ENCODE results near the gene MGAT2. TPM values are rescaled to one million over a fixed set of nuclear protein-coding genes. Genes with fewer than 3 reads are reported as not detected.
"Not testable (repeated sequence)": the region's sequence is repeated elsewhere in the genome, so short reads cannot be mapped to it uniquely, and the experiment has no call there.

The MGAT2 gene
- total RNA-seq, 1 donor from 2014 or later: 69.7 TPM

GRCh38 chr14:49642163-49642562, 21.6 kb downstream of the MGAT2 start:
- DNase-seq (ENCODE audit: extremely low read depth, low read depth, low spot score): no peak

GRCh38 chr14:49653508-49653907, 32.9 kb downstream of the MGAT2 start:
- DNase-seq (ENCODE audit: extremely low read depth, low read depth, low spot score): no peak

GRCh38 chr14:49654511-49654910, 33.9 kb downstream of the MGAT2 start:
- DNase-seq (ENCODE audit: extremely low read depth, low read depth, low spot score): no peak

- DNase-seq (ENCODE audit: extremely low read depth, low read depth, low spot score): not testable (repeated sequence)
These were observed 36.9 kb downstream of the MGAT2 start for GRCh38 chr14:49657500-49657899.

GRCh38 chr14:49659526-49660455, 39.2 kb downstream of the MGAT2 start:
- no peak for DNase-seq (ENCODE audit: extremely low read depth, low read depth, low spot score)

GRCh38 chr14:49670475-49670874, 49.9 kb downstream of the MGAT2 start:
- DNase-seq (ENCODE audit: extremely low read depth, low read depth, low spot score): no peak

Other genes starting within 250 kb of the MGAT2 start
- 3,628 and 10,312 TPM in 2 replicates for gene RPS29, start 34.4 kb upstream of the MGAT2 start, total RNA-seq
- gene LRR1, start 21.9 kb upstream of the MGAT2 start, total RNA-seq: 8.3 and 9.4 TPM in 2 replicates
- 203 and 224 TPM in 2 replicates for gene RPL36AL, start 173 bp upstream of the MGAT2 start, total RNA-seq
- 9.4 and 9.8 TPM in 2 replicates for gene DNAAF2, start 14.4 kb downstream of the MGAT2 start, total RNA-seq
- gene POLE2, start 67.4 kb downstream of the MGAT2 start, total RNA-seq: 8.0 and 8.1 TPM in 2 replicates
- 0.82 and 1.3 TPM in 2 replicates for gene KLHDC1, start 72.3 kb downstream of the MGAT2 start, total RNA-seq
- gene KLHDC2, start 147.4 kb downstream of the MGAT2 start, total RNA-seq: 28.6 and 37.8 TPM in 2 replicates
- gene NEMF, start 232.0 kb downstream of the MGAT2 start, total RNA-seq: 25.1 and 59.4 TPM in 2 replicates